Mesenchymal stem cell (in vitro differentiated cells and primary cell): ENCODE results near the gene TMEM72.
A peak's percentile ranks its signal among the peaks of the same experiment; 100 is the strongest.

Experiments used
- DNase-seq: peaks from one replicate; pipeline ENCODE4 v3.0.0-alpha.2; 2013
- H2AFZ ChIP-seq: one replicate; pipeline ENCODE4 v1.6.1; 2013; ENCODE audit warnings: low read depth, mild to moderate bottlenecking, control low read depth, inconsistent platforms, low read length, moderate library complexity
- H2AK5ac ChIP-seq: 2 replicates; pipeline ENCODE4 v1.6.1; 2013; ENCODE audit warnings: low read length, moderate library complexity, mild to moderate bottlenecking, inconsistent platforms; ENCODE audit not compliant: severe bottlenecking
- H2BK120ac ChIP-seq: one replicate; pipeline ENCODE4 v1.6.1; 2013; ENCODE audit warnings: low read depth, mild to moderate bottlenecking, inconsistent platforms, low read length, moderate library complexity
- H2BK12ac ChIP-seq, 2 experiments: one replicate each; pipeline ENCODE4 v1.6.1; 2013; ENCODE audit warnings: inconsistent platforms in 2 of 2, low read length in 2 of 2, mild to moderate bottlenecking in 2 of 2, moderate library complexity in 2 of 2, control low read depth in 1 of 2
- H2BK15ac ChIP-seq: one replicate; pipeline ENCODE4 v1.6.1; 2013; ENCODE audit warnings: mild to moderate bottlenecking, low read depth, inconsistent platforms; ENCODE audit not compliant: poor library complexity, severe bottlenecking
- H2BK5ac ChIP-seq: 2 replicates; pipeline ENCODE4 v1.6.1; 2013; ENCODE audit warnings: low read depth, mild to moderate bottlenecking, low read length, control low read depth, inconsistent platforms; ENCODE audit not compliant: poor library complexity, severe bottlenecking
- H3K14ac ChIP-seq, 2 experiments: one replicate each; pipeline ENCODE4 v1.6.1; 2013; ENCODE audit warnings: inconsistent platforms in 2 of 2, low read length in 2 of 2, control low read depth in 1 of 2, mild to moderate bottlenecking in 1 of 2, moderate library complexity in 1 of 2
- H3K18ac ChIP-seq, 2 experiments: one replicate each; pipeline ENCODE4 v1.6.1; 2013; ENCODE audit warnings: inconsistent platforms in 2 of 2, low read length in 2 of 2, control low read depth in 1 of 2, low read depth in 1 of 2, mild to moderate bottlenecking in 1 of 2
- H3K23ac ChIP-seq, 2 experiments: one replicate each; pipeline ENCODE4 v1.6.1; 2013; ENCODE audit warnings: inconsistent platforms in 2 of 2, low read length in 2 of 2, mild to moderate bottlenecking in 2 of 2, moderate library complexity in 2 of 2, control low read depth in 1 of 2
- H3K27ac ChIP-seq: 2 replicates; pipeline ENCODE4 v1.5.1; 2013; ENCODE audit warnings: mild to moderate bottlenecking, moderate library complexity, low read length, control low read depth, inconsistent platforms; ENCODE audit not compliant: poor library complexity, severe bottlenecking
- H3K27me3 ChIP-seq, 2 experiments: 2 replicates each; pipeline versions ENCODE4 v1.6.1 to v1.7.0; 2013; ENCODE audit warnings: low read length in 2 of 2, mild to moderate bottlenecking in 2 of 2, moderate library complexity in 2 of 2, control low read depth in 1 of 2, inconsistent platforms in 1 of 2; ENCODE audit not compliant: control insufficient read depth in 1 of 2, insufficient read depth in 1 of 2
- H3K36me3 ChIP-seq, 2 experiments: 2 replicates each; pipeline versions ENCODE4 v1.6.1 to v1.7.0; 2013; ENCODE audit warnings: low read length in 2 of 2, control low read depth in 1 of 2, inconsistent platforms in 1 of 2, low read depth in 1 of 2, mild to moderate bottlenecking in 1 of 2; ENCODE audit not compliant: insufficient read depth in 2 of 2, control insufficient read depth in 1 of 2
- H3K4ac ChIP-seq, 2 experiments: one replicate each; pipeline ENCODE4 v1.6.1; 2013; ENCODE audit warnings: inconsistent platforms in 2 of 2, low read length in 2 of 2, mild to moderate bottlenecking in 2 of 2, moderate library complexity in 2 of 2, control low read depth in 1 of 2, low read depth in 1 of 2
- H3K4me1 ChIP-seq: 2 replicates; pipeline ENCODE4 v1.6.1; 2013; ENCODE audit warnings: low read depth, low read length, control low read depth; ENCODE audit not compliant: control insufficient read depth, insufficient read depth
- H3K4me2 ChIP-seq: 2 replicates; pipeline ENCODE4 v1.6.1; 2013; ENCODE audit warnings: low read length, mild to moderate bottlenecking, inconsistent platforms; ENCODE audit not compliant: poor library complexity, severe bottlenecking
- H3K4me3 ChIP-seq, 2 experiments: 2 replicates each; pipeline versions ENCODE4 v1.5.1 to v1.7.0; 2013; ENCODE audit warnings: low read length in 2 of 2, mild to moderate bottlenecking in 2 of 2, control low read depth in 1 of 2, low read depth in 1 of 2; ENCODE audit not compliant: insufficient read depth in 1 of 2
- H3K79me1 ChIP-seq: replicated peaks from 2 replicates; pipeline ENCODE4 v1.6.1; 2013; ENCODE audit warnings: mild to moderate bottlenecking, control low read depth, low read length, inconsistent platforms; ENCODE audit not compliant: poor library complexity, severe bottlenecking
- H3K9ac ChIP-seq: 2 replicates; pipeline ENCODE4 v1.7.0; 2013; ENCODE audit warnings: mild to moderate bottlenecking, low read length, moderate library complexity
- H3K9me3 ChIP-seq: 2 replicates; pipeline ENCODE4 v1.7.0; 2013; ENCODE audit warnings: mild to moderate bottlenecking, low read length; ENCODE audit not compliant: control insufficient read depth
- H4K8ac ChIP-seq: one replicate; pipeline ENCODE4 v1.6.1; 2013; ENCODE audit warnings: inconsistent platforms, mild to moderate bottlenecking, low read length, moderate library complexity
- H4K91ac ChIP-seq: one replicate; pipeline ENCODE4 v1.6.1; 2013; ENCODE audit warnings: mild to moderate bottlenecking, low read length, inconsistent platforms
- WGBS: methylation state at CpG from one replicate; pipeline ENCODE4 v1.1.7; 2013; ENCODE audit warnings: mixed read lengths; 5-methylcytosine and 5-hydroxymethylcytosine counted together

Gene TMEM72

DNA sequence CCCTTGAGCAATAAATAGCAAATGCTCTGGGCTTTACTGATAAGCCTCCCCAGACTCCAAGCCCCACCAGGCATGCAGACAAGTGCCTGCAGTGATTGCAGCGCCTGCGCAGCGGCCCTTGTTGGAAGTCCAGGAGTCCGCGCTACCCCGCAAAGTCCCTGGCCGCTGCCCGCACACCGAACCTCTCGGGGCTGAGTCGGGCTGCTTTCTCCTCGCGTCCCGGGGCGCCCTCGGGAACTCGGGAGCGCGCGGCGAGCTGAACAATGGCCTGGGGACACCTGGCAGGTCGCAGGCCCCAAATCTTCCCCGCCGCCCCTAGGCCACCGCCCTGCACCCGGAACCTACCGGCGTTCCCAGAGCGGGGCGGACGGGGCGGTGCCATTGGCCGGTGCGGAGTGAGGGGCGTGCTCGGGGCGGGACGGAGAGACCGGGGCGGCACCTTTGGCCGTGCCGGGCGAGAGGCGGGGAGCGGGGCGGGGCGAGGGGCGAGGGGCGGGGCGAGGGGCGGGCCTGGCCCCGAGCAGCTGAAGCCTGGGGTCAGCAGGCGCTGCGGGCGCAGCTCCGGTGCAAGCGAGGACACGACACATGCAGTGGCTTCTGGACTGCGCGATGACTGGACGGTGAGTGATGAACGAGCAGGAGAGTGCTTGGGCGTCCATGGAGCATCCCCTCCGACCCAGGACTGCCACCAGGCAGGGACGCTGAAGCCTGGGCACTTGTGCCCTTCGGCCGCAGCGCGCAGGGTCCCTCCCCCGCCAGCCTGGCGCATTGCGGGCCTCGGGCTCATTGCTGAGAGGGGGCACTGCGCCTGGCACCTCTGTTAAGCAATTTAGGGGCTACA is 48.3 kb downstream of the TMEM72 start, which contains the start of gene RASSF4:
Gene RASSF4 (plus strand): TSS at position 556 of the 841 bp plus-strand sequence. CDS start 10,401 bp downstream, outside the sequence.
- WGBS: 1% methylated on average over 55 of the region's 74 CpGs
- Histone ChIP-seq H2AFZ (peak within 1 kb of the TSS; percentile 88), H3K4me3 (peak within 1 kb of the TSS; percentile 75 to 90), H3K23ac (peak within 1 kb of the TSS in 1 of 2 experiments; percentile 79), H3K4me2 (peak within 1 kb of the TSS; percentile 85), H3K27me3 (no peaks in the 10 kb centered on the region), H3K14ac (peak within 1 kb of the TSS in 1 of 2 experiments; percentile 91), H3K4ac (peak within 1 kb of the TSS; percentile 20 to 85), H3K9ac (peak within 1 kb of the TSS; percentile 85), H2AK5ac (peak within 1 kb of the TSS; percentile 16), H3K36me3 (peaks cover 3 to 10% of the 10 kb centered on the region in 2 experiments), H3K27ac (peak within 1 kb of the TSS; percentile 51), H3K9me3 (peaks cover 4% of the 10 kb centered on the region), H3K18ac (peak within 1 kb of the TSS; percentile 87 to 95), H2BK12ac (peak within 1 kb of the TSS in 1 of 2 experiments; percentile 79), H2BK120ac (no peak within 1 kb of the TSS), H4K8ac (peak within 1 kb of the TSS; percentile 87), H4K91ac (peak within 1 kb of the TSS; percentile 81), H2BK5ac (no peak within 1 kb of the TSS), H2BK15ac (peak within 1 kb of the TSS; percentile 83), H3K79me1 (peaks cover 32% of the 10 kb centered on the region), H3K4me1 (peaks cover 34% of the 10 kb centered on the region)
- DNase-seq: peak; percentile 91

DNA sequence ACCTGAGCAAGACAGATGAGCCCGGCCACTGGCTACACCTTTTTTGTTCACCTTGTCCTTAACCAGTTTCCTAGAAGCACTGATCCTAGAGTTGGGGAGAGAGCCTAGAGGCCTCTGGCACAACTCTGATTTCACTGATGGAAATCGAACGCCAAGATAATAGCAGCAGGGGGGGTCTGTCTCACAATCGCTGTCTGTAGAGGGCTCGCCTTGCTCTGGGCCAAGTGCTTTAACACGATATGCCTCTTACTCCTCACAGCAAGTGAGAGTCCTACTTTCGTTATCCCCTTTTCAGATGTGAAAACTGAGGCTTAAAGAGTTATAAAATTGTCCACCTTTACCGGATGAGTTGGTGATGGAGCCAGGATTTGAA is 48.9 kb downstream of the TMEM72 start:
- H3K79me1 ChIP-seq: peaks cover 32% of the 10 kb centered on the region
- H3K4me3 ChIP-seq: peak overlapping the region; percentile 64 to 87
- H3K4ac ChIP-seq: peak overlapping the region; percentile 20 to 29
- no peak overlapping the region for H3K27ac ChIP-seq
- H3K18ac ChIP-seq: peak overlapping the region; percentile 50 to 75
- no peak overlapping the region for H2BK120ac ChIP-seq
- H3K36me3 ChIP-seq: peaks cover 3 to 10% of the 10 kb centered on the region in 2 experiments
- peak overlapping the region; percentile 41 for H4K8ac ChIP-seq
- no peak overlapping the region for H2BK5ac ChIP-seq
- H2AFZ ChIP-seq: peak overlapping the region; percentile 75
- no peak overlapping the region for H2BK15ac ChIP-seq
- H3K9me3 ChIP-seq: peaks cover 4% of the 10 kb centered on the region
- peaks cover 38% of the 10 kb centered on the region for H3K4me1 ChIP-seq
- DNase-seq: peak; percentile 45
- peak overlapping the region in 1 of 2 experiments; percentile 91 for H3K14ac ChIP-seq
- no peak overlapping the region for H3K23ac ChIP-seq
- H2BK12ac ChIP-seq: peak overlapping the region in 1 of 2 experiments; percentile 65
- H3K9ac ChIP-seq: peak overlapping the region; percentile 77
- 28% methylated on average over 8 of the region's 8 CpGs for WGBS
- peak overlapping the region; percentile 23 for H4K91ac ChIP-seq
- no peaks in the 10 kb centered on the region for H3K27me3 ChIP-seq
- H2AK5ac ChIP-seq: peak overlapping the region; percentile 16
- peak overlapping the region; percentile 85 for H3K4me2 ChIP-seq

DNA sequence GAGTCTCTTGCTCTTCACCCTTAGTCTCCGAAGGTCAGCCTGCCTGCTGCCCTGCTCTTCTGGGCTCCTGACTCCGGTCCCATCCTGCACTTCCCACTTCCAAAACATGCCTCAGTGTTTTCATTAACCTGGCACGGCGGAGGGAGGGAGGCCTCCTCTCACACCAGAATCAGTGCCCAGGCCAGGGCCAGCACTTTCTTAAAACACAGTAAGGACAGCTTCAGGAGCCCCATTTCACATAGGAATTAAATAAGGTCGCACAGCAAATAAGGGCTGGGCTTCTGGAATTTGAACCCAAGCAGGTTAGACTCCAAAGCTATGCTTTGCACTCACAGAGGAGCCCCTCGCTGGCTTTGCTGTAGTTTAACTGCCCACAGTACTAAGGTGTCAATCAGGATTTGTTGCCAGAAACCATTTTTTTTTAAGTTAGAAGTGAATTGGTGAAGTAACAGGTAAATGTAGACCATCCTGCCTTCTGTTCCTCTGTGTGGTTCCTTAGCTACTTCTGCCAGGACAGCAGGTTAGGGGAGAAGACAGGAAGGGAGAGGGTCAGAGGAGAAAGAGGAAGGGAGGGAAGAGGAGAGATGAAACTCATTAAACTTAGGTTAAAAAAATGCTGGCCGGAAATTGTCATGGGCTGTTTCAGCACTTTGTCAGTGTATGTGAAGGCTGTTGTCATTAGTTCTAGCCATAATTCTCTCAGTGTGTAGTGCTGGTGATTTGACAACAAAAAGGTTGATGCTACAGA is 49.5 kb downstream of the TMEM72 start:
- Histone ChIP-seq H3K18ac (peak overlapping the region; percentile 30 to 37), H2BK120ac (no peak overlapping the region), H3K27me3 (no peaks in the 10 kb centered on the region), H3K36me3 (peaks cover 2 to 10% of the 10 kb centered on the region in 2 experiments), H3K27ac (no peak overlapping the region), H4K8ac (no peak overlapping the region), H3K9ac (peak overlapping the region; percentile 77), H3K4me2 (peak overlapping the region; percentile 85), H3K9me3 (peaks cover 4% of the 10 kb centered on the region), H3K4me1 (peaks cover 42% of the 10 kb centered on the region), H2BK12ac (peak overlapping the region in 1 of 2 experiments; percentile 79), H2BK15ac (no peak overlapping the region), H3K4me3 (peak overlapping the region in 1 of 2 experiments; percentile 87), H3K23ac (no peak overlapping the region), H3K79me1 (peaks cover 36% of the 10 kb centered on the region), H2BK5ac (no peak overlapping the region), H2AFZ (no peak overlapping the region), H4K91ac (peak overlapping the region; percentile 23), H2AK5ac (no peak overlapping the region), H3K4ac (peak overlapping the region; percentile 20 to 60), H3K14ac (no peak overlapping the region)
- no peak for DNase-seq
- WGBS: 71% methylated on average over 7 of the region's 7 CpGs

DNA sequence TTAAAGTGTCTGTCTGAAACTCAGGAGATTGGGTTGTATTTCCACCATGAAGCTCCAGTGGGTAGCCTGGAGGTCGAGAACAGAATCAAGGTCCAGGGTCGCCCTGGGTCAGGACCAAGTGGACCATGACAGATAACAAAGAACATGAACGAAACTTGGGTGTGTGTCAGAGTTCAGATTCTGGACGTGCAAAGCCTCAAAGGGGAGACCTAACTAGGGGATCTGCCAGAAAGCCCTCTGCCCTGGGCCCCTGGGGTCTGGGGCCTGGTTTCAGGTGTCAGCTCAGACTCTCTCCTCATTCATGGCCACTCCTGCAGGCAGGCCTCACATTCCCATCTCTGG is 50.1 kb downstream of the TMEM72 start:
- peaks cover 36% of the 10 kb centered on the region for H3K79me1 ChIP-seq
- 44% methylated on average over 4 of the region's 4 CpGs for WGBS

More for the DNA sequence above, 50.1 kb downstream of the TMEM72 start:
- peaks cover 0 to 7% of the 10 kb centered on the region in 2 experiments for H3K36me3 ChIP-seq
- no peak overlapping the region for H2AFZ ChIP-seq
- H2BK120ac ChIP-seq: no peak overlapping the region
- no peak overlapping the region for H3K23ac ChIP-seq
- no peaks in the 10 kb centered on the region for H3K27me3 ChIP-seq
- no peak overlapping the region for H4K8ac ChIP-seq
- H3K14ac ChIP-seq: no peak overlapping the region
- peak overlapping the region; percentile 41 for H2BK15ac ChIP-seq
- H2AK5ac ChIP-seq: no peak overlapping the region
- H3K9me3 ChIP-seq: peaks cover 4% of the 10 kb centered on the region
- H3K4me3 ChIP-seq: peak overlapping the region in 1 of 2 experiments; percentile 87
- H4K91ac ChIP-seq: no peak overlapping the region
- H3K4me1 ChIP-seq: peaks cover 45% of the 10 kb centered on the region
- peak overlapping the region; percentile 16 to 22 for H3K18ac ChIP-seq
- no peak overlapping the region for H2BK12ac ChIP-seq
- H3K4ac ChIP-seq: peak overlapping the region in 1 of 2 experiments; percentile 37
- DNase-seq: no peak
- H3K27ac ChIP-seq: no peak overlapping the region
- H2BK5ac ChIP-seq: no peak overlapping the region
- H3K9ac ChIP-seq: no peak overlapping the region
- peak overlapping the region; percentile 37 for H3K4me2 ChIP-seq
